Kidney epithelial cell (primary cell): Measurements from ENCODE around the gene KIRREL1. TPM values are rescaled to one million over a fixed set of nuclear protein-coding genes. Genes with fewer than 3 reads are reported as not detected.

Experiments used
- DNase-seq: peaks from one replicate; pipeline ENCODE4 v3.0.0-alpha.2; 2010; ENCODE audit warnings: low read depth
- H3K27me3 ChIP-seq: 2 replicates; pipeline ENCODE4 v1.6.0; 2011; ENCODE audit warnings: low read length; ENCODE audit not compliant: control insufficient read depth, insufficient read depth
- H3K36me3 ChIP-seq: 2 replicates; pipeline ENCODE4 v1.5.1; 2011; ENCODE audit warnings: low read length; ENCODE audit not compliant: control insufficient read depth, insufficient read depth
- H3K4me3 ChIP-seq: 2 replicates; pipeline ENCODE4 v1.5.1; 2011; ENCODE audit warnings: low read depth, mild to moderate bottlenecking, control low read depth, low read length
- CTCF ChIP-seq: IDR thresholded peaks from 2 replicates; pipeline ENCODE4 v1.5.1; 2011; ENCODE audit warnings: mild to moderate bottlenecking, moderate library complexity, low read length, control low read depth, inconsistent platforms; ENCODE audit not compliant: insufficient read depth, poor library complexity, severe bottlenecking
- total RNA-seq: library from RNA; depleted of rRNA; stranded (reverse); fragments of >200 nt; gene quantifications from 2 replicates; pipeline ENCODE4 v1.2.3, GENCODE V29; 2015

The KIRREL1 gene
- total RNA-seq, 1 donor from 2014 or later, result 119 TPM

GRCh38 chr1:158021721-158022120 lies 28.3 kb downstream of the KIRREL1 start:
- no peak for TF ChIP-seq CTCF
- H3K36me3 ChIP-seq, result no peaks in the 10 kb centered on the region
- H3K27me3 ChIP-seq, result no peaks in the 10 kb centered on the region
- no peak overlapping the region for H3K4me3 ChIP-seq
- DNase-seq, result no peak

GRCh38 chr1:158022554-158023312 lies 29.3 kb downstream of the KIRREL1 start:
- TF ChIP-seq CTCF, result no peak
- Histone ChIP-seq H3K27me3 (no peaks in the 10 kb centered on the region), H3K36me3 (no peaks in the 10 kb centered on the region), H3K4me3 (no peak overlapping the region)
- DNase-seq, result no peak

- no peak overlapping the region for H3K4me3 ChIP-seq
- TF ChIP-seq CTCF, result no peak
- H3K36me3 ChIP-seq, result no peaks in the 10 kb centered on the region
- DNase-seq, result no peak
- no peaks in the 10 kb centered on the region for H3K27me3 ChIP-seq
These were observed 31.3 kb downstream of the KIRREL1 start for GRCh38 chr1:158024737-158025136.

GRCh38 chr1:158025576-158026230 lies 32.3 kb downstream of the KIRREL1 start:
- Histone ChIP-seq H3K36me3 (no peaks in the 10 kb centered on the region), H3K4me3 (no peak overlapping the region), H3K27me3 (no peaks in the 10 kb centered on the region)
- no peak for DNase-seq
- no peak for TF ChIP-seq CTCF

GRCh38 chr1:158026651-158027050 lies 33.2 kb downstream of the KIRREL1 start:
- Histone ChIP-seq H3K27me3 (no peaks in the 10 kb centered on the region), H3K36me3 (no peaks in the 10 kb centered on the region), H3K4me3 (no peak overlapping the region)
- no peak for DNase-seq
- no peak for TF ChIP-seq CTCF

GRCh38 chr1:158027508-158027907 lies 34.1 kb downstream of the KIRREL1 start:
- Histone ChIP-seq H3K36me3 (no peaks in the 10 kb centered on the region), H3K4me3 (no peak overlapping the region), H3K27me3 (no peaks in the 10 kb centered on the region)
- TF ChIP-seq CTCF, result no peak
- no peak for DNase-seq
